Thoracic aorta (tissue), 2 donors: ENCODE measurements around the gene ENAH. TPM values are rescaled to one million over a fixed set of nuclear protein-coding genes. Genes with fewer than 3 reads are reported as not detected.
"Not testable (repeated sequence)": the region's sequence is repeated elsewhere in the genome, so short reads cannot be mapped to it uniquely, and the experiment has no call there.

Source experiments
- ATAC-seq: fragments of 150-250 bp; one replicate; pipeline ENCODE4 v1.8.0; 2017; ENCODE audit warnings: low read depth; ENCODE audit not compliant: insufficient number of reproducible peaks, low FRiP score
- DNase-seq: peaks from one replicate; pipeline ENCODE4 v3.0.0-alpha.2; 2020; ENCODE audit warnings: low spot score
- H3K27ac ChIP-seq, 2 donors: fragments of 200-600 bp; sonication (generic); 1 replicate in 1 of 2; 2 replicates in 1 of 2; pipeline ENCODE4 v1.5.1; 2016; ENCODE audit warnings: mild to moderate bottlenecking in 2 of 2, moderate library complexity in 2 of 2
- H3K27me3 ChIP-seq: fragments of 200-600 bp; sonication (generic); replicated peaks from 2 replicates; pipeline ENCODE4 v1.6.0; 2016; ENCODE audit warnings: mild to moderate bottlenecking; ENCODE audit not compliant: insufficient read depth
- H3K36me3 ChIP-seq: fragments of 200-600 bp; sonication (generic); one replicate; pipeline ENCODE4 v1.5.1; 2016
- H3K4me1 ChIP-seq, 2 donors: fragments of 200-600 bp; sonication (generic); 1 replicate in 1 of 2; 2 replicates in 1 of 2; pipeline versions ENCODE4 v1.5.1 to v1.6.0; 2016; ENCODE audit warnings: low read depth in 2 of 2, mild to moderate bottlenecking in 1 of 2; ENCODE audit not compliant: control insufficient read depth in 1 of 2
- H3K4me3 ChIP-seq: fragments of 200-600 bp; sonication (generic); 2 replicates; pipeline ENCODE4 v1.5.1; 2016; ENCODE audit warnings: mild to moderate bottlenecking
- H3K9me3 ChIP-seq: fragments of 200-600 bp; sonication (generic); 2 replicates; pipeline ENCODE4 v1.5.1; 2016
- CTCF ChIP-seq: fragments of 200-600 bp; sonication (generic); IDR thresholded peaks from one replicate; pipeline ENCODE4 v1.5.1; 2019; ENCODE audit warnings: antibody characterized with exemption
- total RNA-seq, 2 donors: library from RNA; depleted of rRNA; stranded (reverse); fragments of >200 nt; gene quantifications; one replicate each; pipeline versions ENCODE4 v1.1.0 to v1.2.3, GENCODE V29; 2016

Gene ENAH
- 100 to 1,000 TPM; 111 to 119 TPM for total RNA-seq

- H3K27ac ChIP-seq: peak within 1 kb of the TSS; percentile 98 to 99
- DNase-seq: peak; percentile 24
- peak; percentile 56 for ATAC-seq
- H3K4me3 ChIP-seq: peak within 1 kb of the TSS; percentile 87
- no peaks in the 10 kb centered on the region for H3K36me3 ChIP-seq
- no peaks in the 10 kb centered on the region for H3K9me3 ChIP-seq
- H3K27me3 ChIP-seq: no peaks in the 10 kb centered on the region
- TF ChIP-seq CTCF: no peak
- peaks cover 22 to 52% of the 10 kb centered on the region in 2 donors for H3K4me1 ChIP-seq
These were observed at the start of gene ENAH for GRCh38 chr1:225652729-225653462. ENAH (minus strand) TSS chr1:225653123; CDS start chr1:225652690, 433 bp downstream.

- Histone ChIP-seq H3K9me3 (no peaks in the 10 kb centered on the region), H3K4me3 (peak overlapping the region; percentile 28), H3K27me3 (no peaks in the 10 kb centered on the region), H3K4me1 (peaks cover 20 to 45% of the 10 kb centered on the region in 2 donors), H3K27ac (peak overlapping the region; percentile 79 to 85), H3K36me3 (no peaks in the 10 kb centered on the region)
- no peak for TF ChIP-seq CTCF
- DNase-seq: no peak
- ATAC-seq: no peak
These were observed 48.1 kb upstream of the ENAH start for GRCh38 chr1:225700889-225701465.

GRCh38 chr1:225700164-225700821 is 47.4 kb upstream of the ENAH start:
- H3K4me1 ChIP-seq: peaks cover 21 to 52% of the 10 kb centered on the region in 2 donors
- H3K9me3 ChIP-seq: no peaks in the 10 kb centered on the region
- DNase-seq: peak; percentile 23
- no peak for TF ChIP-seq CTCF
- peak; percentile 84 for ATAC-seq
- H3K27me3 ChIP-seq: no peaks in the 10 kb centered on the region
- H3K27ac ChIP-seq: peak overlapping the region; percentile 79 to 85
- H3K36me3 ChIP-seq: no peaks in the 10 kb centered on the region
- peak overlapping the region; percentile 41 for H3K4me3 ChIP-seq

- Histone ChIP-seq H3K9me3 (no peaks in the 10 kb centered on the region), H3K36me3 (no peaks in the 10 kb centered on the region), H3K4me3 (no peak overlapping the region), H3K27me3 (no peaks in the 10 kb centered on the region), H3K27ac (peak overlapping the region; percentile 79 to 85), H3K4me1 (peaks cover 29 to 61% of the 10 kb centered on the region in 2 donors)
- no peak for TF ChIP-seq CTCF
- ATAC-seq (no peak), DNase-seq (no peak)
These were observed 46.4 kb upstream of the ENAH start for GRCh38 chr1:225699336-225699735.

GRCh38 chr1:225698194-225698593 is 45.3 kb upstream of the ENAH start:
- not testable (repeated sequence) for H3K4me3 ChIP-seq, H3K9me3 ChIP-seq, H3K36me3 ChIP-seq, ATAC-seq, DNase-seq, H3K27me3 ChIP-seq
- H3K27ac ChIP-seq: peak overlapping the region in 1 of 2 donors; percentile 85
- H3K4me1 ChIP-seq: peaks cover 39 to 72% of the 10 kb centered on the region in 2 donors
